GM18951 (cell line): ENCODE data around the gene HBS1L.

ENCODE experiments used
- POLR2A ChIP-seq: IDR thresholded peaks from 4 replicates; pipeline ENCODE4 v1.6.1; 2011; ENCODE audit warnings: mild to moderate bottlenecking; ENCODE audit not compliant: insufficient read length, insufficient read depth; ENCODE audit errors: extremely low read depth
- in situ Hi-C: fragments of 300-500 bp; cut with MboI; formaldehyde crosslinking; loops from one replicate; pipeline ENCODE4 v1.12.0; 2022; ENCODE audit warnings: low sequenced_read_pairs, mixed read lengths, inconsistent platforms; ENCODE audit not compliant: unreplicated experiment

Gene HBS1L

DNA sequence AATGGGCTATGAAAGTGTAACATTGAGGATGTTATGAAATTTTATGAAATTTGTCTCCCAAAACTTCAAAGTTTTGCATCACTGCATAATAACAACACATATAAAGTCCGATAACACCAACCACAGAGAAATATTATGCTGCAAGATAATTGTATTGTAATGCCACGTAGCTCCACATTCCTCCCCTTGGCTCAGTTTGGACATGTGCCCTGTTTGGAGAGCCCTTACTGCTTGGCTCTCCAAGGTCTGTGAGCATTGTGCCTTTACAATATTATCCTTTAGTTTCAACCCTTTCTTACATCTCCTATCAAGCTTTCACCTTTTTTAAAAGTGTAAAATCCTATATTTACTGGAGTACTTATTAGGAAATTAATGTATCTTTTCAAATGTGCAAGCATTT lies 10.8 kb downstream of the HBS1L start:
- in situ Hi-C loops: no loop called here
- TF ChIP-seq POLR2A: no peak

DNA sequence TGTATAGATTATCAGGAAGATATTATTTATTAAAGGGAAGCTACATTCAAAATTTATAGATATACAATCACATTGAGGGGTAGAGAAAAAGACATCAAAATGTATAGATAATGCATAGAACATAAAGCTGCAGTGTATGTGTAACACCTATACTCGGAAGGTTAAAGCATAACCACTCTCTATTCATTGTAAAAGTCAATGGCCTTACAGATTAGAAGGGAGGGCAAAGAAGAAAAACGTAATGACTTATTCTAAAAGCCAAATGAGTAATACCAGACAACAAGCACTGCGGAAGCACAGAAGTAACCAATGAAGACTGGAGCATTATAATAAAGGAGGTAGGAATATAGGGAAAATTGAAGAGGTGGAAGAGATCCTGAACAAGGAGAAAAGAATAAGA lies 11.3 kb downstream of the HBS1L start:
- in situ Hi-C loops: no loop called here
- TF ChIP-seq POLR2A: no peak

DNA sequence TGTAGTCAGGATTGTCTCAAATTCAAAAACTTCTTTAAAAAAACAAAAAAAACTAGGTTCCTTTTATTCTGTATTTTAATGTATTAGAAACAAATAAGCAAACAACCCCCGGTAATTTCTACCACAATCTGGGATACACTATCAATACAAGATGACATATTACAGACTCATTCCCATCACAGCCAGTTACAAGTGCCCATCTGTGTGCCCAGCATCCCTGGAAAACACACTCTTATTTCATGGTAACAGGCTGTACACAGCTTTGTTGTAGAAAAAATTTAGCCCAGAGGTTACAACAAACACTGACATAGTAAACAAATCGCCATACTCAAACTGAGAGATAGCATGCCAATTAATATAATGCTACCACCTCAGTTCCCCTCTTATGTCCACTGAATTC lies 16.3 kb downstream of the HBS1L start:
- TF ChIP-seq POLR2A: no peak
- in situ Hi-C loops: no loop called here

DNA sequence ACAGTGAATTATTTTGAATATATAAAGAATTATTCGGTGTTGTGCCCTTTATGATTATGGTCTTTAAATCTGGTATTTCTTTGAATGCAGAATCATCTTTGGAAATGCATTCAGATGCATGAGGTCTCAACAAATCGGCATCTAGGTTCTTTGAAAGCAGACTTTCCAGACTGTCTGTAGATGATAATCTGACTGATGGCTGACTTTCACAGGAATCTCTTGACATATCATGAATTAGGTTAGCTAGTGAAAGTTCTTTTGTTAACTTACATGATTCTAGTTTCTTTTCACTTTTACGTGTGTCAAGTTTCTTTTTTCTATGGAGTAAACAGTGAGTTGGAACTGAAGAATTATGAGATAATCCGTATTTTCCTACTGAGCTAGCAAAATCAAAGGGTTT lies 17.1 kb downstream of the HBS1L start:
- in situ Hi-C loops: no loop called here

DNA sequence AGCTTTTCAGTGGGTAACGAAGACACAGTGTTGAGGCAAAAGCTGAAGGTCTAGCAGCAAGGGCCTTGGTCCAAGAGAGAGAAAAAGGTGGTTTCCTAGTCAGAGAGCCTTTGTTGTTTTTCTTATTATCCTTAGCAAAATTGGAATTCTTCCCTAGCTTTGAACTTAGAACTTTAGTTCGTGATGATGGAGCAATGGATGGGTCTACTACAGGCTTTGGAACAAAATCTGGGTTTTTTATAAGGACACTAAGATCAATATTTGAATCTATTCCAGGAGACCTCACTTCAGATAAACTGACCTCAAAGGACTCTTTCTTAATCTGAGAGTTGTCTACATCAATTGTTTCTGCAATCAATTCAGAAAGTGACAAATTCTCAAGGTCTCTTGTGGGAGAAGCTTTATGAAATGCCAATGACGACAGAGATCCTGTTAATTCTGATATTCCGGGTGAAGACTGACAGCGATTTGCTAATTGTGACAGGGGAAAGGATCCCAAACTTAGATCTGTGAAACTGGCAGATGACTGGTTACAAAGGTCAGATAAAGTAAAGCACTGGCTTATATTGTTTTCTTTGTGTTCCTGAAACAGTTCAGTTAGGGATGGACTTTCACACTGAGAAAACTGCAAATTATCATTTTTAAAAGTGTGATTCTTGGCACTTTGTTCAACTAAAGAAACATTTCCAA lies 17.7 kb downstream of the HBS1L start:
- no peak for TF ChIP-seq POLR2A
- in situ Hi-C loops: no loop called here

More for the DNA sequence above, 17.1 kb downstream of the HBS1L start:
- TF ChIP-seq POLR2A: no peak

DNA sequence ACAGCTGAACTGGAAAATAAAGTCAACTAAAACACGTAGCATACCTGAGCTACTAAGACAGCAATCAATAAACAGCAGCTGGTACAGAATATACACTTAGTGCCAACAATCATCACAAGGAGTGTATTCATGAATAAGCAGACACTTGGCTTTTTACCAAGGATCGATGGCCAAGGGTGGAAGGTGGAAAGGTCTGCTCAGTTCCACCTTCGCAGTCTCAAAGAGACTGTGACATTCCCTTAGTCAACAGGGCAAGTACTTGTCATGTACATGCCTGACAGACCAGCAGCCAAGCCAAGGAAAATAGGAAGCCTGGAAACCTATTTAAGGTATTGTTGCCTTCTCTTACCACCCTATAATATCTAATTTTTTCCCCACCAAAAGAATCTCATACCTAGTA lies 21.4 kb downstream of the HBS1L start:
- TF ChIP-seq POLR2A: no peak
- in situ Hi-C loops: no loop called here

DNA sequence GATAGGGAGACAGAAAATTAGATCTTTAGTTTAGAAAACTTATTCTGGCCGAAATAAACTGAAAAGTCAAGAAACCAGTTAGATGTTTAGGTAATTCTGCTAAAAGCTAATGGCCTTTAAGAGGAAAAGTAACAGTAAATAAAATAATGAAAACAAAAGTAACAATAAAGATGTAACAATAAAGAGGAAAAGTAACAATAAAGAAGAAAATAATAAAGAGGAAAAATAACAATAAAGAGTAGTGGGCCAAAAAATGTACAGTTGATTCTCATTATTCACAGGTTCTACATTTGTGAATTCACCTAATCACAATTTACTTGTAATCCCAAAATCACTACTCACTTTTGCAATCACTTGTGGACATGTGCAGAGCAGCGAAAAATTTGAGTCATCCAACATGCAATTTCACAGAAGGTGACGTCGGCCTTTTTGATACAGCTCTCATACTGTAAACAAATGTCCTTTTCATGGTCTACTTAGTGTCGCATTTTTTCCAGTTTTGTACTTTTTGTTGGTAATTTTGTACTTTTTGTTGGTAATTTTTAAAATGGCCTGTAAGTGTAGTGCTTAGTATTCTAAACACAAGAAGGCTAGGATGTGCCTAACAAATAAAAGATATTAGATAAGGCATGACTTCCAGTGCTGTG lies 24.0 kb downstream of the HBS1L start:
- in situ Hi-C loops: no loop called here
- no peak for TF ChIP-seq POLR2A

DNA sequence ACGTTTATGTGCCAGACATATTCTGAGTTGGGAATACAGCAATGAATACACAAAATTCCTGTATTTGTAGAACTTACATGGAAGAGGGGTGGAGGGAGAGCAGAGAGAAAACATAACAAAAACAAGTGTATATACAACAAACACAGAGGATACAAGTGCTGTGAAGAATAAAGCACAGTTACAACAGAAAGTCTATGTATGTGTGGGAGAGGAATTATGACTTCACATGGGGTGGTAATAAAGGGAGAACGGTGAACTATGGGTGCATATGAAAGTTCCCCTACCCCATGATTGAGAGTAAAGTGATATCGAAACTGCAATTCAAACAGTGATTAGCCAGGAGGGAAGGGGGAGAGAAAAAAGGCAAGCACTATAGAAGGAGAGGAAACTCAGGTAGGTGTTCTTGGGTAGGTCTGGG lies 24.6 kb downstream of the HBS1L start:
- in situ Hi-C loops: no loop called here
- no peak for TF ChIP-seq POLR2A

DNA sequence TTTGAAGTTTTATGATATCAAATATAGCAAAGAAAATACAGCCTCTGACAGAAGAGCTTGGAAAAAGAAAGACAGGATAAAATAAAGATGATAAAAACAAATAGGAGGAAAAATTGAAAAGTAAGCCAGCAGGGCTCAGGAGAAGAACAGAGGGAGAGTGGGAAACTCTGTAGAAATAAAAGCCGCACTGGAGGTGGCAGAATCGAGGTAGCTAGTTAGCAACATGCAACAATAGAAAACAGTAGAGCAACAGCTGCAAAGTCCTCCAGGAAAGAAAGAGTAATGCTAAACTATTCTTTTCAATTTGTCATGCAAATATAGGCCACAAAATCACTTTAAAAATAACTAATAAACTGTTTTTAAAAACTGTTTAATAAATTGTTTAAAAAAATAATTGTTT lies 28.8 kb downstream of the HBS1L start:
- in situ Hi-C loops: no loop called here
- TF ChIP-seq POLR2A: no peak

DNA sequence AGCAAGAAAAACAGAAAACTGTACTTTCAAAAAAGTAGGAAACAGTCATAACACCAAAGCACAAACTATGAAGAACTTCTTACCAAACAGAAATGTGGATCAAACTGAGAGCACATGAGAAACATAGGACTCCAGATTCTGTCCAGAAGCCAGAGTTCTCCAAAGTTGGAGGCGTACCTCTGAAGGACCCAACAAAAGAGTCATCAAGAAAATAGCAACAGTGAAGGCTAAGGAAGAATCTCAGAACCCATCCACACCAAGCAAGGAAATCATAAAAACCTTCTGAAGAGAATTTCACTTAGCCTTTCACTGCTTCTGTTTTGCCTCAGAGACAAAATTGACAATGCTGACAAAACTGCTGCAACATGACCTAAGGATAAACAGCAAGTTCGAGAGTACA lies 29.4 kb downstream of the HBS1L start:
- TF ChIP-seq POLR2A: no peak
- in situ Hi-C loops: no loop called here

DNA sequence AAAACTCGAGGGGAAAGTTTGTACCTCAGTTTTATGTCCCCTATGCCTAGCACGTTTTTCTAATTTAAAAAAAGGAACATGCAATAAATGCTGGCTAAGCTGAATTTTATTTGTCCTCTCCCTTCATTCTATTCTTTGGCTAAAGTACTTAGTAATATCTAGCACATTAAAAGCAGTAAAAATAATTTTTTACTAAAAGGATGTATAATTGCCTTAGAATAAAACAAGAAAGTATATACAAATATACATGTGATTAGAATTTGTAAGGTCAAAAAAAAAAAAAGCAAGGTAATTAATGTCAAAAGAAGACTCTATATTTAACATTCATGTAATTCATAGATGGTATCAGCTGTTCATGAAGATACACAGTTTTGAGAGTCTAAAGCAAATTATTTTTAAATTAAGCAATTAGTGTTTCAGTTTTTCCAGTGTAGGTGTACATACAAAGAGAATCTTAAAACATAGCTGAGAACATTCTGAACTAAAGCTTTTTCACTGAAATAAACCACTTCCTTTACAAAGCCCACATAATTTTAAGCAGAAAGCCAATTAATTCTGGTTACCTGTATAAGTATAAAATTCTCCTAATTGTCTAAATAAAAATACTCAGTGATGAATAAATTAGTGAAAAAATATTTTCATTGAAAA lies 32.4 kb downstream of the HBS1L start:
- in situ Hi-C loops: no loop called here
- no peak for TF ChIP-seq POLR2A

DNA sequence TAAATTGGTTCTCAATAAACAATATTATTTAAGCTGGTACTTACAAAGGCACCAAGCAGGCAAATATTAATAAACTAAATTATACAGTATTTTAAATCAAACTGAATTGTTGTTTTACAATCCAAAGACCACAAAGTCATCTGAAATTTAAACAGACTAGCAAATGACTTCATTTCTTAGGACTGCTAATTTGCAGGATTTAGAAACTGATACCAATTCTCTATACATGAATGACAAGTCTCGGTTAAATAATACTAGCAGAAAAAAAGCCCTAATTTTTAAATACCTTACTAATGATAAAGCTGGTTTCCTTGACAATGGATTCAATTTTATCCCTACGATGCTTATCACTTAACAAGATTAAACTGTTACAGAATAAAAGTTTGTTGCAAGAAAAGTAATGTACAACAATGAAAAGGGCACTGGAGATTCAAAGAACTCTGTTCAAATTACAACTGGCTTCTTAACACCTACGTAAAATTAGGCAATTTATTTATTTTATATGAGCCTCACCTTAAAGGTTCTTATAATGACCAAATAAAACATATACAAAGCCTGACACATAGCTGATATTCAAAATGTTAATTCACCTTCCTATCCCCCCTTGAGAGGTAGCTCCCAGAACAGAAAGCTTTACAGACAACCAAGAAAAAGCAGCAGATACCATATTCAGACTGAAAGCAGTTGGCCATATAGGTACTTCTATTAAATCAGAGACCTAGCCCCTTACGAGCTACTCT lies 33.1 kb downstream of the HBS1L start:
- in situ Hi-C loops: no loop called here
- no peak for TF ChIP-seq POLR2A

DNA sequence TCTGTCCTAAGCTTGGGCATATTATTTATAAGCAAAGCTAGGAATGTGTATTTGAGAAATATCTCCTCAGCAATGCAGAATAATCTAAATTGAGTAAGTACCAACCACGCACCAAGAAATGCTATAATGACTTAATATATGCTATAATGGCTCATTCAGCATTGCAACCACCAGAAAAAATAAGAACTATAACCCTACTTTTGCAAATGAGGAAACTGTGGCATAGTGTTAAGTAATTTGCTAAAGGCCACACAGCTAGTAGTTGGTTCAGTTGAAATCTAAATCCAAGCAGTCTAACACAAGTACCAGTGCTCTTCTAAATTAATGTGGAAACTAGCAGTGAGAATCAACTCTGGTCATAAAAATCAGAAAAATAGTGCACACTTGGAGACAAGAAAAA lies 35.7 kb downstream of the HBS1L start:
- in situ Hi-C loops: no loop called here
- no peak for TF ChIP-seq POLR2A
